GM12892 (cell line): ENCODE measurements around the gene TRIL.

Experiments used
- POLR2A ChIP-seq: IDR thresholded peaks from 2 replicates; pipeline ENCODE4 v1.6.1; 2011; ENCODE audit warnings: low read depth, low read length, control low read depth
- POLR2AphosphoS5 ChIP-seq: IDR thresholded peaks from 2 replicates; pipeline ENCODE4 v1.6.1; 2011; ENCODE audit warnings: low read depth, low read length, control low read depth

- TF ChIP-seq POLR2A (no peak), POLR2AphosphoS5 (no peak)
Observed at GRCh38 chr7:28940741-28941384, 17.3 kb downstream of the TRIL start.
